Fibroblast of peridontal ligament (primary cell): ENCODE data around the gene GLB1L2.

Experiments
- DNase-seq: peaks from one replicate; pipeline ENCODE4 v3.0.0-alpha.2; 2010; ENCODE audit errors: extremely low read depth

GLB1L2 gene

GRCh38 chr11:134369656-134370525 lies 38.1 kb downstream of the GLB1L2 start:
- DNase-seq, result no peak

- no peak for DNase-seq
Observed at GRCh38 chr11:134370526-134371435, 39.0 kb downstream of the GLB1L2 start.

GRCh38 chr11:134371436-134372185 lies 39.8 kb downstream of the GLB1L2 start:
- DNase-seq, result no peak

- no peak for DNase-seq
Observed at GRCh38 chr11:134372536-134372935, 40.7 kb downstream of the GLB1L2 start.

- no peak for DNase-seq
Observed at GRCh38 chr11:134372961-134373360, 41.2 kb downstream of the GLB1L2 start.

- DNase-seq, result no peak
Observed at GRCh38 chr11:134373591-134374052, 41.8 kb downstream of the GLB1L2 start.

- DNase-seq, result no peak
Observed at GRCh38 chr11:134374171-134374570, 42.4 kb downstream of the GLB1L2 start.

- no peak for DNase-seq
Observed at GRCh38 chr11:134374891-134375550, 43.2 kb downstream of the GLB1L2 start.

GRCh38 chr11:134376150-134376921 lies 44.5 kb downstream of the GLB1L2 start:
- DNase-seq, result no peak

GRCh38 chr11:134377876-134378275 lies 46.1 kb downstream of the GLB1L2 start:
- DNase-seq, result no peak

- no peak for DNase-seq
Observed at GRCh38 chr11:134379241-134379640, 47.5 kb downstream of the GLB1L2 start.

GRCh38 chr11:134380229-134380628 lies 48.4 kb downstream of the GLB1L2 start:
- DNase-seq, result no peak

GRCh38 chr11:134380785-134381184 lies 49.0 kb downstream of the GLB1L2 start:
- DNase-seq, result no peak

GRCh38 chr11:134382257-134382656 lies 50.5 kb downstream of the GLB1L2 start:
- no peak for DNase-seq

GRCh38 chr11:134382830-134383229 lies 51.0 kb downstream of the GLB1L2 start:
- no peak for DNase-seq

- no peak for DNase-seq
Observed at GRCh38 chr11:134383576-134384221, 51.9 kb downstream of the GLB1L2 start.

- no peak for DNase-seq
Observed at GRCh38 chr11:134384406-134384805, 52.6 kb downstream of the GLB1L2 start.

- DNase-seq, result no peak
Observed at GRCh38 chr11:134385171-134385570, 53.4 kb downstream of the GLB1L2 start.

GRCh38 chr11:134385774-134386565 lies 54.2 kb downstream of the GLB1L2 start:
- no peak for DNase-seq
